ENCODE results near the gene LPAR5. TPM values are rescaled to one million over a fixed set of nuclear protein-coding genes. Genes with fewer than 3 reads are reported as not detected.

Gene LPAR5
- total RNA-seq, 4 donors from 2014 or later: 2.2 to 6.3 (median 2.4) TPM

DNA sequence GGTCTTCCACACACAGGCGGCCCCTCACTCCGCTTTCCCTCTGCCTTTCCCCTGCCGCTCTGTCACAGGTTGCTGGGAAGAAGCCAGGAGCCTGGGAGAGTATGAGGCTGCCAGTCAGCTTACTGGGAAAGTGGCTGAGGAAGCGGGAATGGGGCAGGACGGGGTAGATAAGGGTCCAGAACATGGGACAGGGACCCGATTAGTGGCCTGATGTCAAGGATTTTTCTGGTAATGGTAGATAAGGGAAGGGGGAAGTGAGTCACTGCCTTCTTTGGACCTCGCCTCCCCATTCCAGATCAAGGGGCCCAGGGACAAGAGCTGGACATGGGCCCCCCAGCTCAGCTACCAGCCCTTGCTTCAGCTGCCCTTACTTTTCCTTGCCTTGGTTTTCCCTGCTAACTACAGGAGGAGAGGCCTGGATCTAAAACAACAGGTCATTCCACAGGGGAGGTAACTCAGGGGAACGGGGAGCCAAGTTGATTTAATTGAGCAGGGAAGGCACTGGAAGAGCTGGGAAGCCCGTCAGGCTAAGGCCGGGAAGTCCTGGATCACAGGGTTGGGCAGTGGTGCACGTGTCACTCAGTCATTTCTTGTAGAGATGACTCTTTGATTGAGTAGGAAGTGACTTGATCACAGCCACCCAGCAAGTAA is 3.5 kb upstream of the LPAR5 start:
- TF ChIP-seq, protein P1, sequence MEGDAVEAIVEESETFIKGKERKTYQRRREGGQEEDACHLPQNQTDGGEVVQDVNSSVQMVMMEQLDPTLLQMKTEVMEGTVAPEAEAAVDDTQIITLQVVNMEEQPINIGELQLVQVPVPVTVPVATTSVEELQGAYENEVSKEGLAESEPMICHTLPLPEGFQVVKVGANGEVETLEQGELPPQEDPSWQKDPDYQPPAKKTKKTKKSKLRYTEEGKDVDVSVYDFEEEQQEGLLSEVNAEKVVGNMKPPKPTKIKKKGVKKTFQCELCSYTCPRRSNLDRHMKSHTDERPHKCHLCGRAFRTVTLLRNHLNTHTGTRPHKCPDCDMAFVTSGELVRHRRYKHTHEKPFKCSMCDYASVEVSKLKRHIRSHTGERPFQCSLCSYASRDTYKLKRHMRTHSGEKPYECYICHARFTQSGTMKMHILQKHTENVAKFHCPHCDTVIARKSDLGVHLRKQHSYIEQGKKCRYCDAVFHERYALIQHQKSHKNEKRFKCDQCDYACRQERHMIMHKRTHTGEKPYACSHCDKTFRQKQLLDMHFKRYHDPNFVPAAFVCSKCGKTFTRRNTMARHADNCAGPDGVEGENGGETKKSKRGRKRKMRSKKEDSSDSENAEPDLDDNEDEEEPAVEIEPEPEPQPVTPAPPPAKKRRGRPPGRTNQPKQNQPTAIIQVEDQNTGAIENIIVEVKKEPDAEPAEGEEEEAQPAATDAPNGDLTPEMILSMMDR (IDR thresholded peaks at IDR 0.05): no peak
- DNase-seq (ENCODE audit: low spot score): no peak
- no peak for ATAC-seq (ENCODE audit: low FRiP score)

DNA sequence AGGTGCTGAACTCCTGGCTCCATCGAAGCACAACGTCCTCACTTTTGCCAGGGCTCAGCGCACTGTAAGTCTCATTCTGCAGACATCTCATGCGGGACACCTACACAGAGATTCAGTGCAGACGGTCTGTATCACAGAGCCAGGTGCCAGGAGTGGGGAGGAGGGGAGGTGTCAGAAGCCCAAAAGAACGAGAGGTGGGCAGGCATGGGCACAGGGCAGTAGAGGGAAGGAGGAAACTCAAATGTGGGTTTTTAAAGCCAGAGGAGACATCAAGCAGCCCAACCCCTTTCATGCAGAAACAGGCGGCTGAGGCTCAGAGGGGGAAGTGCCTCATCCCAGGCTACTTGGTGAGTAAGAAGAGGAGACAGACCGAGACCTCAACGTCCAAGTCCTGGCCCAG is 2.5 kb upstream of the LPAR5 start:
- DNase-seq (ENCODE audit: low spot score): no peak
- ATAC-seq (ENCODE audit: low FRiP score): no peak
- TF ChIP-seq, protein P1 (IDR thresholded peaks at IDR 0.05): no peak

DNA sequence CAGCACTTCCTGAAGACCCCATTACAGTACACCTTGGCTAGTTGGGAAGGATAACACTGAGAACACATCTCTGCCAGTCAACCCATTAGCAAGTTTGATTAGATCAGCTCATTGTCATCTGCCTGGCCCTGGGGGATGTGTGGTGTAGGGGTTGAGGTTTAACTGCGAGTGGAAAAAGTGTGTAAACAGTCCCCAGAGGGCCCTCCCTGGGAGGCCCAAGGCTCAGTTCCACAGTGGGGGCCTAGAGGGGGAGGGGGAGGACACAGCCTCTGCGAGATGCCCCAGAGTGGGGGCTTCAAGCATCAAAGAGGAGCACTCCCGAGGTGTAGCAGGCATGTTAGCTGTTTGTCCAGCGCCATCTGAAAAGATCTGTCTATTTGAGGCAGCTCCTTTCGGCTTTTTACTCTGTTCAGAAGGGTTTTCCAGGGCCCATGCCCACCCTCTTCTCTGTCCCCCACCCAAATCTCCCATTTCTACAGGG is 344 bp downstream of the LPAR5 start:
- ATAC-seq (ENCODE audit: low FRiP score) (no peak), DNase-seq (ENCODE audit: low spot score) (no peak)
- TF ChIP-seq, protein P1 (IDR thresholded peaks at IDR 0.05): no peak

DNA sequence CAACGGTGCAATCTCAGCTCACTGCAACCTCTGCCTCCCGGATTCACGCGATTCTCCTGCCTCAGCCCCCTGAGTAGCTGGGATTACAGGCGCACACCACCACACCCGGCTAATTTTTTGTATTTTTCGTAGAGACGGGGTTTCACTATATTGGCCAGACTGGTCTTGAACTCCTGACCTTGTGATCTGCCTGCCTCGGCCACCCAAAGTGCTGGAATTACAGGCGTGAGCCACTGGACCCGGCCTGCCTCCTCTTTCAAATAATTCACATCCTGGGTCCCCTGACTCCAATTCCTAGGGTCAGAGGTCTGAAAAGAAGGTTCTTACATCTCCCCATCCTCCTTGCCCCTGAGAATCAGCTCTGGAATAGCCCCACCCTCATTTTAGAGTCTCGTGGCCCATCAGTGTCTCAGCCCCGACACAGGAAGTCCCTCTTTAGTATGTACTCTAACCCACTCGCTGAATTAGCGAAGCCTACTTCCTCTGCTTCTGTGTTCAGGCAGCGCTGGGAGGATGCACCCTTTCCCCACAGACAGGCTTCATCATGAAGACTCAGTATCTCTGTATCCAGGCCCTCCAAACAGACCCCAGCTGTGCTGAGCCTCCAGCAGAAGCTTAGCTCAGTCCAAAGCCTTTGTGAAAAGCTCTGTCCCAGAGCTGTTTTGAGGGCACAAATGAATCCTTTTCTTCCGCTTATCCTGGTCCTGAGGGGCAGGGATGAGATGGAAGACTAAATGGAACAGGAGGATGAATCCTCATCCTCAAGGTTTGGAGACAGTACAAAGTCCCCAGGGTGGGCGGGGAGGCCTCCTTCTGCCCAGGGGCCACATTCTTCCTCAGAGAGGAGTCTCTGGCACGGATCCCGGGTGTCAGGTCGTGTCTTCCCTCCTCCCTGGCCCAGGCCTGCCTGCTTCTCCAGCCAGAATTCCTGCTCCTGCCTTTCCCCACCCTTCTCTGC is 3.5 kb downstream of the LPAR5 start:
- TF ChIP-seq, protein P1 (IDR thresholded peaks at IDR 0.05): no peak
- ATAC-seq (ENCODE audit: low FRiP score): no peak
- no peak for DNase-seq (ENCODE audit: low spot score)

DNA sequence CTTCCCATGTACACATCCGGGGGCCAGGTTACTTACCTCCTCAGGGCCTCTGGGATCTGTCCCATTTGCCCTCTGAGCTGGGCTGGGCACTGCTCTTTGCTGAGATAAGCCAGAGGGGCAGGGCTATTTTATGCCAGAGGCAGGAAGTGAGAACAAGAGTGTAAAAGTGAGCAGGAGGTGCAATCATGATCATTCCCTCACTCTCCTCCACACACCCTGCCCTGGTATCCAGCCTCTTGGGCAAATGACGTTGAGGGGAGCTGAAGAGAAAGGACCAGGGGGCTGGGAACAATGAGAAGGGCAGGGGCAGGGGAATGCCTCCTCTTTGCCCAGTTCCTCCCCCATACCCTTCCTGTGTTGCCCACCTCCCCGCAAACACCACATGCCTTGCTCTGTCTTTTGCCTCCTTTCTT is 4.2 kb downstream of the LPAR5 start:
- no peak for ATAC-seq (ENCODE audit: low FRiP score)
- TF ChIP-seq, protein P1 (IDR thresholded peaks at IDR 0.05): no peak
- no peak for DNase-seq (ENCODE audit: low spot score)

DNA sequence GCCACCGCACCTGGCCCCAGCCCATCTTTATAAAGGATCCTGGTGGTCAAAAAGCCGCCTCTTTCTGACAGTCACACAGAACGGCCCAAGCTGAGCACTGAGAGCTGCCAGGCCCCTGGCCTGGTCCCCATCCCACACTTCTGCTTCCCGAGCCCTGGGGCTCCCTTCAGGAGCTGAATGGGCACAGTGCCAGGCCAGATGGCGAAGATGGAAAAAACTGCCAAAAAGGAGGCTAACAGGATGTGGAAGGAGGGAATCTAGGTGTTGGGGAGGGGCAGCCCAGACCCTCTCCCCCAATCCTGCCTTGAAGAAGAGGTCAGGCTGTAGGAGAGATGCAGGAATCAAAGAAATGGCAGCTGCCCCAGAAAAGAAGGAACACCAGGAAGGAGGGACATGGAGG is 5.0 kb downstream of the LPAR5 start:
- DNase-seq (ENCODE audit: low spot score) (no peak), ATAC-seq (ENCODE audit: low FRiP score) (no peak)
- TF ChIP-seq, protein P1 (IDR thresholded peaks at IDR 0.05): no peak
